Left ventricle myocardium inferior (tissue), 1 donor: Measurements from ENCODE around the gene A4GNT. TPM values are rescaled to one million over a fixed set of nuclear protein-coding genes. Genes with fewer than 3 reads are reported as not detected.
"Not testable (repeated sequence)": the region's sequence is repeated elsewhere in the genome, so short reads cannot be mapped to it uniquely, and the experiment has no call there.

Source experiments
- DNase-seq: peaks from one replicate; pipeline ENCODE4 v3.0.0-alpha.2; 2020
- H3K27ac ChIP-seq: fragments of 200-600 bp; replicated peaks from 2 replicates; pipeline ENCODE4 v1.8.0; 2021
- H3K27me3 ChIP-seq: fragments of 200-600 bp; 2 replicates; pipeline ENCODE4 v1.8.0; 2021; ENCODE audit warnings: low read depth
- H3K36me3 ChIP-seq: fragments of 200-600 bp; 2 replicates; pipeline ENCODE4 v1.8.0; 2021
- H3K4me1 ChIP-seq: fragments of 200-600 bp; 2 replicates; pipeline ENCODE4 v1.8.0; 2021
- H3K4me3 ChIP-seq: fragments of 200-600 bp; 2 replicates; pipeline ENCODE4 v1.8.0; 2021; ENCODE audit warnings: mild to moderate bottlenecking, moderate library complexity
- H3K9me3 ChIP-seq: fragments of 200-600 bp; replicated peaks from 2 replicates; pipeline ENCODE4 v1.8.0; 2021
- CTCF ChIP-seq: fragments of 200-600 bp; IDR thresholded peaks from 2 replicates; pipeline ENCODE4 v1.8.0; 2021; ENCODE audit warnings: antibody characterized with exemption, mild to moderate bottlenecking, borderline replicate concordance
- intact Hi-C: fragments of 100-400 bp; cut with micrococcal nuclease; formaldehyde crosslinking; loops from one replicate; pipeline ENCODE4 v1.11.0; 2022
- total RNA-seq: library from RNA; stranded (reverse); fragmentation: NEBNext Ultra II Directional; extraction: Animal tissue kit (Norgen Biotek cat#: 25700); gene quantifications from one replicate; pipeline ENCODE4 v1.2.1, GENCODE V29; 2021
- donor health status: DM: no; HTN: yes; CAD: no; lungs with severe emphysema.

A4GNT gene
- total RNA-seq, 1 donor from 2014 or later: not detected

GRCh38 chr3:138165061-138165460 lies 32.9 kb upstream of the A4GNT start:
- TF ChIP-seq CTCF: no peak
- intact Hi-C loops: no loop called here
- Histone ChIP-seq H3K27ac (no peak overlapping the region), H3K9me3 (no peaks in the 10 kb centered on the region), H3K4me1 (no peaks in the 10 kb centered on the region), H3K36me3 (peaks cover 92% of the 10 kb centered on the region), H3K27me3 (no peaks in the 10 kb centered on the region), H3K4me3 (no peak overlapping the region)
- no peak for DNase-seq

- H3K4me1 ChIP-seq: no peaks in the 10 kb centered on the region
- H3K27me3 ChIP-seq: no peaks in the 10 kb centered on the region
- no peak overlapping the region for H3K27ac ChIP-seq
- intact Hi-C loops: no loop called here
- DNase-seq: no peak
- peaks cover 27% of the 10 kb centered on the region for H3K36me3 ChIP-seq
- no peak for TF ChIP-seq CTCF
- peaks cover 13% of the 10 kb centered on the region for H3K9me3 ChIP-seq
- H3K4me3 ChIP-seq: no peak overlapping the region
Measured at GRCh38 chr3:138157743-138158142, 25.6 kb upstream of the A4GNT start.

- Histone ChIP-seq H3K27ac (no peak overlapping the region), H3K4me3 (no peak overlapping the region), H3K9me3 (peaks cover 13% of the 10 kb centered on the region), H3K27me3 (no peaks in the 10 kb centered on the region), H3K4me1 (no peaks in the 10 kb centered on the region), H3K36me3 (no peaks in the 10 kb centered on the region)
- intact Hi-C loops: no loop called here
- no peak for DNase-seq
- TF ChIP-seq CTCF: no peak
Measured at GRCh38 chr3:138154534-138154933, 22.3 kb upstream of the A4GNT start.

GRCh38 chr3:138148503-138148902 lies 16.3 kb upstream of the A4GNT start:
- intact Hi-C loops: no loop called here
- Histone ChIP-seq H3K36me3 (no peaks in the 10 kb centered on the region), H3K27ac (no peak overlapping the region), H3K4me1 (peaks cover 3% of the 10 kb centered on the region), H3K9me3 (peaks cover 7% of the 10 kb centered on the region), H3K4me3 (no peak overlapping the region), H3K27me3 (no peaks in the 10 kb centered on the region)
- no peak for DNase-seq
- no peak for TF ChIP-seq CTCF

- intact Hi-C loops, DNase-seq, H3K27ac ChIP-seq, H3K27me3 ChIP-seq, H3K4me1 ChIP-seq, H3K36me3 ChIP-seq, H3K4me3 ChIP-seq: not testable (repeated sequence)
- H3K9me3 ChIP-seq: peaks cover 11% of the 10 kb centered on the region
Measured at GRCh38 chr3:138142181-138142580, 10.0 kb upstream of the A4GNT start.

GRCh38 chr3:138140940-138141339 lies 8.8 kb upstream of the A4GNT start:
- no peak for TF ChIP-seq CTCF

More at GRCh38 chr3:138140940-138141339, 8.8 kb upstream of the A4GNT start:
- intact Hi-C loops: no loop called here
- Histone ChIP-seq H3K36me3 (no peaks in the 10 kb centered on the region), H3K27me3 (no peaks in the 10 kb centered on the region), H3K27ac (no peak overlapping the region), H3K4me1 (peaks cover 3% of the 10 kb centered on the region), H3K9me3 (peaks cover 11% of the 10 kb centered on the region), H3K4me3 (no peak overlapping the region)
- DNase-seq: no peak
